KBM-7 (cell line): Measurements from ENCODE around the gene RAB1B.

Experiments
- DNase-seq: peaks from one replicate; pipeline ENCODE4 v3.0.0-alpha.2; 2015
- in situ Hi-C: fragments of 300-500 bp; cut with MboI; formaldehyde crosslinking; loops from 2 replicates; pipeline ENCODE4 v1.14.3; 2020; ENCODE audit warnings: low sequenced_read_pairs, low pct_unique_long_range_greater_than_20kb, mixed read lengths

RAB1B gene

GRCh38 chr11:66280428-66280827, 12.0 kb downstream of the RAB1B start:
- in situ Hi-C loops: no loop called here
- no peak for DNase-seq

GRCh38 chr11:66281001-66281400, 12.6 kb downstream of the RAB1B start:
- in situ Hi-C loops: no loop called here
- DNase-seq: no peak

- no peak for DNase-seq
- in situ Hi-C loops: no loop called here
Observed at GRCh38 chr11:66281776-66282467, 13.5 kb downstream of the RAB1B start.

- DNase-seq: peak; percentile 99
- in situ Hi-C loops: no loop called here
Observed at GRCh38 chr11:66282468-66283455, 14.3 kb downstream of the RAB1B start.

- in situ Hi-C loops: no loop called here
- no peak for DNase-seq
Observed at GRCh38 chr11:66283461-66284105, 15.1 kb downstream of the RAB1B start.

GRCh38 chr11:66284526-66285078, 16.2 kb downstream of the RAB1B start:
- in situ Hi-C loops: no loop called here
- DNase-seq: no peak

- DNase-seq: no peak
- in situ Hi-C loops: no loop called here
Observed at GRCh38 chr11:66285250-66285947, 17.0 kb downstream of the RAB1B start.

GRCh38 chr11:66286699-66287098, 18.3 kb downstream of the RAB1B start:
- no peak for DNase-seq
- in situ Hi-C loops: no loop called here

GRCh38 chr11:66287211-66287888, 18.9 kb downstream of the RAB1B start:
- DNase-seq: no peak
- in situ Hi-C loops: no loop called here

GRCh38 chr11:66287889-66288670, 19.6 kb downstream of the RAB1B start:
- DNase-seq: no peak
- in situ Hi-C loops: no loop called here

GRCh38 chr11:66288671-66289547, 20.5 kb downstream of the RAB1B start, which contains the start of gene YIF1A:
TSS of gene YIF1A (minus strand) at chr11:66289143. CDS start at chr11:66288985, 158 bp downstream.
- peak; percentile 99 for DNase-seq

GRCh38 chr11:66289548-66290329, 21.3 kb downstream of the RAB1B start:
- DNase-seq: no peak
- in situ Hi-C loops: no loop called here

More at GRCh38 chr11:66288671-66289547, 20.5 kb downstream of the RAB1B start, which contains the start of gene YIF1A:
- in situ Hi-C loops: no loop called here

GRCh38 chr11:66290330-66290621, 21.8 kb downstream of the RAB1B start:
- in situ Hi-C loops: no loop called here
- DNase-seq: no peak

- DNase-seq: no peak
- in situ Hi-C loops: no loop called here
Observed at GRCh38 chr11:66291303-66291705, 22.9 kb downstream of the RAB1B start.

- in situ Hi-C loops: no loop called here
- DNase-seq: no peak
Observed at GRCh38 chr11:66291706-66292542, 23.5 kb downstream of the RAB1B start, which contains the start of gene TMEM151A. TSS of gene TMEM151A (plus strand) at chr11:66291894. CDS start at chr11:66292014, 120 bp downstream.
